ENCODE data around the gene GMDS.

Gene GMDS

DNA sequence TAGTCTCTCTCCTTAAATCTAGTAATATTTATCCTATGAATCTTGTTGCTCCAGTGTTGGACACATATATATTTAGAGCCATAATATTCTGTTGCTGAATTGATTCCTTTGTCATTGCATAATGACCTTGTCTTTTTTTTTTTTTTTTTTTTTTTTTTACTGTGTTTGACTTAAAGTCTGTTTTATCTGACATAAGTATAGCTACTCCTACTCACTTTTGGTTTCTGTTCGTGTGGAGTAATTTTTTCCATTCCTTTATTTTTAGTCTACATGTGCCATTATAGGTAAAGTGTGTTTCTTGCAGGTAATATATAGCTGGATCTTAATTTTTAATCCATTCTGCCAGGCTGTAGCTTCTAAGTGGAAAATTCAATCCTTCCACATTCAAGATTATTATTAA, 166.5 kb downstream of the GMDS start:
- H3K4me1 ChIP-seq (ENCODE audit: insufficient read depth, low read length), result no peaks in the 10 kb centered on the region
- no peaks in the 10 kb centered on the region for H3K36me3 ChIP-seq (ENCODE audit: insufficient read depth, low read length)
- no peaks in the 10 kb centered on the region for H3K9me3 ChIP-seq (ENCODE audit: control insufficient read depth, insufficient read depth, low read length)
- H3K9ac ChIP-seq (ENCODE audit: low read depth, low read length), result no peak overlapping the region

GRCh38 chr6:2077826-2078225, 167.6 kb downstream of the GMDS start:
- no peaks in the 10 kb centered on the region for H3K4me1 ChIP-seq (ENCODE audit: insufficient read depth, low read length)

GRCh38 chr6:2073476-2073875, 171.9 kb downstream of the GMDS start:
- H3K9me3 ChIP-seq (ENCODE audit: control insufficient read depth, insufficient read depth, low read length), result no peaks in the 10 kb centered on the region; the same call in 1 of the 2 replicates
- H3K36me3 ChIP-seq (ENCODE audit: insufficient read depth, low read length), result no peaks in the 10 kb centered on the region
- no peaks in the 10 kb centered on the region for H3K4me1 ChIP-seq (ENCODE audit: insufficient read depth, low read length)
- H3K9ac ChIP-seq (ENCODE audit: low read depth, low read length), result no peak overlapping the region

More at GRCh38 chr6:2077826-2078225, 167.6 kb downstream of the GMDS start:
- no peak overlapping the region for H3K9ac ChIP-seq (ENCODE audit: low read depth, low read length)
- H3K9me3 ChIP-seq (ENCODE audit: control insufficient read depth, insufficient read depth, low read length), result no peaks in the 10 kb centered on the region
- no peaks in the 10 kb centered on the region for H3K36me3 ChIP-seq (ENCODE audit: insufficient read depth, low read length)

DNA sequence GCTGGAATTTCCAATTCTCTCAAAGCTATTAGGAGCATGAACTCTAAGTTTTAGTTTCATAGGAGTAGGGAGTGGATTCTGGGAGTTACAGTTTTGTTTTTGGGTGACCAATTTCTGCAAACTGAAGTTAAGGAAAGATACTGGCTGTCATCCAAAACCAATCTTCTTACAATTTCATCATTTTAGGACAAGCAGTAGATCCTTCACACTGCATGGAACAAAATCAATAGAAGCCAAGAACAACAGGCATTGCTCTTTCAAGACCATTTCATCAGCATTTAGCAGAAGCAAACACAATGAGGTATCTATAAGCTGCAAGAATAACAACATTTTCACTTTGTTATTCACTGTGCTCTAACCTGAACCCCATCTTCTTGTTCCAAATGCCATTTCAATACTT, 173.0 kb downstream of the GMDS start:
- Histone ChIP-seq H3K9ac (ENCODE audit: low read depth, low read length) (no peak overlapping the region), H3K9me3 (ENCODE audit: control insufficient read depth, insufficient read depth, low read length) (no peaks in the 10 kb centered on the region; the same call in 1 of the 2 replicates), H3K36me3 (ENCODE audit: insufficient read depth, low read length) (no peaks in the 10 kb centered on the region), H3K4me1 (ENCODE audit: insufficient read depth, low read length) (no peaks in the 10 kb centered on the region)

- Histone ChIP-seq H3K9me3 (ENCODE audit: control insufficient read depth, insufficient read depth, low read length) (no peaks in the 10 kb centered on the region), H3K4me1 (ENCODE audit: insufficient read depth, low read length) (no peaks in the 10 kb centered on the region), H3K9ac (ENCODE audit: low read depth, low read length) (no peak overlapping the region), H3K36me3 (ENCODE audit: insufficient read depth, low read length) (no peaks in the 10 kb centered on the region)
Measured at GRCh38 chr6:2063547-2063946, 181.9 kb downstream of the GMDS start.

DNA sequence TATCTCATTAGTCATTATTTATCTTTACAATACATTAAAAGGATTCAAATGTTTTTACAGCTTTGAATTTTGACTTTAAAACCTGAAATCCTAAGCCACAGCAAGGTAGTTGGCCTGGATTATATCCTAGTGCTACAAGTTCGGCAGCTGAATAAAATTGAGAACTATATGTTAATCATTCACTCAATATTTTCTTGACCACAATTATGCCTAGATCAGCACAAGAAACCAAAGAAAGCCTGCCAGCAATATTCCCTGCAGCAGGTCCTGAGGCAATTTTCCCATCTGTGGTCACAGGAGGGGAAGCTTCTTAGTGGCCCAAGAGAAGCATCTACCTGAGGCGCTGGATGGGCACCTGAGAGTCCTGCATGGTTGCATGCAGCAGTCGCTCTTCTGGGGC, 183.5 kb downstream of the GMDS start:
- H3K9me3 ChIP-seq (ENCODE audit: control insufficient read depth, insufficient read depth, low read length), result no peaks in the 10 kb centered on the region
- H3K9ac ChIP-seq (ENCODE audit: low read depth, low read length), result no peak overlapping the region
- no peaks in the 10 kb centered on the region for H3K4me1 ChIP-seq (ENCODE audit: insufficient read depth, low read length)
- H3K36me3 ChIP-seq (ENCODE audit: insufficient read depth, low read length), result no peaks in the 10 kb centered on the region

DNA sequence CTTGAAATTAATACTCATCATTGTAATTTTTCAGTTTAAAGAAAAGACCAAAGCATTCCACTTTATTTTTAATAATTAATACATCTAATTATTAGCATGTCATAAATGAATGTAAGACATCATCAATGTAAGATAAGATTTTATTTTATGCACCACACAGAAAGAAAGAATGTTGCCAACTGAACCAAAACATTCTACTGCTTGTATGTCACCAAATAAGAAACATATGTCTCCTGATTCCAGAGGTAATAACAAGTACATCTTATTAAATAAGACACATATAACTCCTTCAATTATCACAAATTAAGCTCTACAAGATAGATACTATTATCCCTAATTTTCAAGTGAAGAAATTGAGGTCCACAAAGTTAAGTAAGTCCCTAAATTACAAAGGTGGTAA, 189.5 kb downstream of the GMDS start:
- no peaks in the 10 kb centered on the region for H3K36me3 ChIP-seq (ENCODE audit: insufficient read depth, low read length)
- no peaks in the 10 kb centered on the region for H3K4me1 ChIP-seq (ENCODE audit: insufficient read depth, low read length)
- H3K9ac ChIP-seq (ENCODE audit: low read depth, low read length), result no peak overlapping the region
- no peaks in the 10 kb centered on the region for H3K9me3 ChIP-seq (ENCODE audit: control insufficient read depth, insufficient read depth, low read length)

GRCh38 chr6:2055143-2055542, 190.3 kb downstream of the GMDS start:
- Histone ChIP-seq H3K4me1 (ENCODE audit: insufficient read depth, low read length) (no peaks in the 10 kb centered on the region), H3K36me3 (ENCODE audit: insufficient read depth, low read length) (no peaks in the 10 kb centered on the region), H3K9ac (ENCODE audit: low read depth, low read length) (no peak overlapping the region), H3K9me3 (ENCODE audit: control insufficient read depth, insufficient read depth, low read length) (no peaks in the 10 kb centered on the region)

- no peaks in the 10 kb centered on the region for H3K36me3 ChIP-seq (ENCODE audit: insufficient read depth, low read length)
- H3K9me3 ChIP-seq (ENCODE audit: control insufficient read depth, insufficient read depth, low read length), result no peaks in the 10 kb centered on the region
- H3K9ac ChIP-seq (ENCODE audit: low read depth, low read length), result no peak overlapping the region
- H3K4me1 ChIP-seq (ENCODE audit: insufficient read depth, low read length), result no peaks in the 10 kb centered on the region
Measured at GRCh38 chr6:2054516-2055067, 190.8 kb downstream of the GMDS start.

DNA sequence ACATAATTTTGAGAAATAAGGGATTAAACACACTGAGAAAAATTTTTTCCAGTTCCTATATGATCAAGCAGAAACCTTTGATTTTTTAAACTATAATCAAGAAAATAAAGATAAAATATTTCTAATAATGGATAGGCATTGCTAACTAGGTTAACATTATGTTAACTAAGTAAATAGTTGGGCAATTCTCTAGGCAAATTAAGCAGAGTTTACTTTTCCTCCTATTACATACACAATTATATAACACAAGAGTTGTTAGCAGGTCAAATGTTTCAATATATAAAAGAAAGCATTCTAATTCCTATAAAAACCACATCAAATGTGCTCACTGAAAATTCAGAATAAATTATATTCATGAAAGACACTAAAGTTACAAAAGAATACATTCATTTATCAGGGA, 191.7 kb downstream of the GMDS start:
- H3K36me3 ChIP-seq (ENCODE audit: insufficient read depth, low read length), result no peaks in the 10 kb centered on the region
- no peaks in the 10 kb centered on the region for H3K4me1 ChIP-seq (ENCODE audit: insufficient read depth, low read length)
- H3K9me3 ChIP-seq (ENCODE audit: control insufficient read depth, insufficient read depth, low read length), result no peaks in the 10 kb centered on the region
- H3K9ac ChIP-seq (ENCODE audit: low read depth, low read length), result no peak overlapping the region

DNA sequence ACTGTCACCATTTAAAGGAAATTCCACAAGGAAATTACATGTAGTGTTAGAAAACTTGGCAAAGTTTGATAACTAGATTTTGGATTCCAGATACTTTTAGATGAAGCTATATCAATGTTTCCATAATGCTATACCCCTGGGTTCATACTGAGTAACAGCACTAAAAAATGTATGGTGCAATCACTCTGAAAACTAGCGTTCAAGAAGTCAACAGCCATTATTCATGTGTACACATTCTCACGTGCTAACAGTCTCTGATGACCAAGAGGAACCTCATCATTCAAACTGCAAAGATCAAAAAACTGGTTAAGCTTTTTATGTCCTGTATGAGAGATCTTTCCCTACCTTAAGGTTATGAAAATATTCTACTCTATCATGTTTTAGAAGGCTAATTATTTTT, 197.6 kb downstream of the GMDS start:
- no peak overlapping the region for H3K9ac ChIP-seq (ENCODE audit: low read depth, low read length)

GRCh38 chr6:2044192-2044591, 201.2 kb downstream of the GMDS start:
- Histone ChIP-seq H3K9ac (ENCODE audit: low read depth, low read length) (no peak overlapping the region), H3K9me3 (ENCODE audit: control insufficient read depth, insufficient read depth, low read length) (no peaks in the 10 kb centered on the region), H3K36me3 (ENCODE audit: insufficient read depth, low read length) (no peaks in the 10 kb centered on the region), H3K4me1 (ENCODE audit: insufficient read depth, low read length) (no peaks in the 10 kb centered on the region)

More for the DNA sequence above, 197.6 kb downstream of the GMDS start:
- Histone ChIP-seq H3K36me3 (ENCODE audit: insufficient read depth, low read length) (no peaks in the 10 kb centered on the region), H3K9me3 (ENCODE audit: control insufficient read depth, insufficient read depth, low read length) (no peaks in the 10 kb centered on the region), H3K4me1 (ENCODE audit: insufficient read depth, low read length) (no peaks in the 10 kb centered on the region)

- Histone ChIP-seq H3K4me1 (ENCODE audit: insufficient read depth, low read length) (no peaks in the 10 kb centered on the region), H3K36me3 (ENCODE audit: insufficient read depth, low read length) (no peaks in the 10 kb centered on the region), H3K9me3 (ENCODE audit: control insufficient read depth, insufficient read depth, low read length) (no peaks in the 10 kb centered on the region), H3K9ac (ENCODE audit: low read depth, low read length) (no peak overlapping the region)
Measured at GRCh38 chr6:2042956-2043648, 202.3 kb downstream of the GMDS start.

- Histone ChIP-seq H3K9ac (ENCODE audit: low read depth, low read length) (no peak overlapping the region), H3K9me3 (ENCODE audit: control insufficient read depth, insufficient read depth, low read length) (no peaks in the 10 kb centered on the region), H3K4me1 (ENCODE audit: insufficient read depth, low read length) (no peaks in the 10 kb centered on the region), H3K36me3 (ENCODE audit: insufficient read depth, low read length) (no peaks in the 10 kb centered on the region)
Measured at GRCh38 chr6:2038092-2038491, 207.3 kb downstream of the GMDS start.

GRCh38 chr6:2037237-2037926, 208.0 kb downstream of the GMDS start:
- no peaks in the 10 kb centered on the region for H3K4me1 ChIP-seq (ENCODE audit: insufficient read depth, low read length)
- H3K36me3 ChIP-seq (ENCODE audit: insufficient read depth, low read length), result no peaks in the 10 kb centered on the region
- no peaks in the 10 kb centered on the region for H3K9me3 ChIP-seq (ENCODE audit: control insufficient read depth, insufficient read depth, low read length)
- no peak overlapping the region for H3K9ac ChIP-seq (ENCODE audit: low read depth, low read length)
